ENCODE measurements around the gene ATP6V0A1.
A peak's percentile ranks its signal among the peaks of the same experiment; 100 is the strongest.
"Not testable (repeated sequence)": the region's sequence is repeated elsewhere in the genome, so short reads cannot be mapped to it uniquely, and the experiment has no call there.

Gene ATP6V0A1

GRCh38 chr17:42477824-42478223, 19.1 kb downstream of the ATP6V0A1 start:
- DNase-seq, result not testable (repeated sequence)

DNA sequence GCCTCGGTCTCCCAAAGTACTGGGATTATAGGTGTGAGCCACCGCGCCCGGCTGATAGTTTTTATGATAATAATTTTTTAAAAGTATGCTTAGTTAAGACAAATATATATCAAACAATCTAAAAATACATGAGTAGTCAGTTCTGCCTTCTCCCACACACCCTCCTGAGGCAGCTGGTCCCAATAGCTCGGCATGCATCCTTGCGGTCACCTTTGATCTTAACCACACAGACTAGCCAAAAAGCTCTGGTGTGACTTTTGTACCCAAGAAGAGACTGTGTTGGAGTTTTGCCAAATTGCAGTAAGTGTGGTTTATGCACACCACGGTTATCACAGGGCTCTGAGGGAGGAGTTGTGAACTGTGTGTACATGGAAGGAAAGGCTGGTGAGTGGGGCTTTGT, 25.6 kb downstream of the ATP6V0A1 start:
- DNase-seq, result peak; percentile 87

DNA sequence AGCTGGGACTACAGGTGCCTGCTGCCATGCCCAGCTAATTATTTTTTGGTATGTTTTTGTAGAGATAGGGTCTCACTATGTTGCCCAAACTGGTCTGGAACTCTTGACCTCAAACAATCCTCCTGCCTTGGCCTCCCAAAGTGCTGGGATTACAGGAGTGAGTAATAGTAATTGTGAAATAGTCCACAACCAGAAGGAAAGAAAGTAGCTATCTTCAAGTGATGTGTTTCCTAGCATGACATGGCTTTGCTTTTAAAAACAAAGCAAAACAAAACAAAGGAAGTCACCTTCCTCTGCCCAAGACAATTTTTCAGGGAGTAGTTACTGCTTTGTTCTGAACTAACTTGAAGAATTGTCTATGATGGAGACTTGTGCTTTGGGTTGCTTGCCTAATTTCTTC, 27.0 kb downstream of the ATP6V0A1 start:
- DNase-seq, result no peak

GRCh38 chr17:42488032-42488431, 29.4 kb downstream of the ATP6V0A1 start:
- no peak for DNase-seq

DNA sequence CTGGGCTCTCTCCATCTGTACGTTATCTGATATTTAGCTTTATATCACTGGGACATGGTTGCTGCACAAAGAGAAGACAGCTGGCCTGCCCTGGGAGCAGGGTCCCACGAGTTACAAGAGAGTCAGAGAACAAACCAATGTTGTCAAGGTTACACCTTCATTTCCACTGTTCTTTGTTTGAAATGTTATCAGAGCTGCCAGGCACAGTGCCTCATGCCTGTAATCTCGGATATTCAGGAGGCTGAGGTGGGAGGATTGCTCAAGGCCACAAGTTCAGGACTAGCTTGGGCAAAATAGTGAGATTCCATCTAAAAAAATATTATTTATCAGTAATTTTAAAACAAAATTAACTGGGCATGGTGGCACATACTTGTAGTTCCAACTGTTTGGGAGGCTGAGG, 34.6 kb downstream of the ATP6V0A1 start:
- DNase-seq, result no peak

DNA sequence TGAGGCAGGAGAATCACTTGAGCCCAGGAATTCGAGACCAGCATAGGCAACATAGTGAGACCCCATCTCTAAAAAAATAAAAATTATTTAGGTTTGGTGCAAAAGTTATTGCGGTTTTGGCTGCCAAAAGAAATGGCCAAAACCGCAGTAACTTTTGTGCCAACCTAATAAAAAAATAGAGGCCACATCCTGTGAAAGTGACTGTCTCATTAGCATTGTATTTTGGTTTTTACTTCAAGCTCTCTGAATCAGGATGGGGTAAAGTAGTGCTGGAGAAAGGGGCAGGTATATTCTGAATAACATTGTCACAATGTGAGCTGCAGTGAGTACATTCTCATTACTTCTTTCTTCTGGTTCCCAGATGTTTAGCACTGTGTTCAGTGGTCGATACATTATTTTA, 36.0 kb downstream of the ATP6V0A1 start:
- DNase-seq, result no peak

- DNase-seq, result no peak
Measured at GRCh38 chr17:42498828-42499227, 40.1 kb downstream of the ATP6V0A1 start.

DNA sequence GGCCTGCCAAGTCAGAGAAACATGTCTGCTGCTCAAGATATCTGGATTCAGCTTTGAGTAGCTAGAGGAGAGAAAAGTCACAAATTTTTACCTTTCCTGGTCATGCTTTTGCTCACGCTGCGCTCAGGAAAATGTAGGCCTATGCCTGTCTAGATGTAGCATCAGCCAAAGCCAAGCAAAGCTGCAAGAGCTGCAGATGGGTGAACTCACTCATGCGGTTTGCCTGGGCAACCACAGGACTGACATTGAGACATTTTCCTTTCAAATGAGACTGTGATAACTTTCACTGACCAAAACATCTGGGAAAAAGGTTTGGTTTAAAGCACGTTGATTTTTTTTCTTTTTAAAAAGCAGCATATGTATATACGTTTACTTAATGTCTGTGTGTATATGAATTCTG, 43.4 kb downstream of the ATP6V0A1 start:
- DNase-seq, result no peak

GRCh38 chr17:42502926-42503325, 44.2 kb downstream of the ATP6V0A1 start:
- no peak for DNase-seq

GRCh38 chr17:42507671-42508070, 49.0 kb downstream of the ATP6V0A1 start:
- no peak for DNase-seq

DNA sequence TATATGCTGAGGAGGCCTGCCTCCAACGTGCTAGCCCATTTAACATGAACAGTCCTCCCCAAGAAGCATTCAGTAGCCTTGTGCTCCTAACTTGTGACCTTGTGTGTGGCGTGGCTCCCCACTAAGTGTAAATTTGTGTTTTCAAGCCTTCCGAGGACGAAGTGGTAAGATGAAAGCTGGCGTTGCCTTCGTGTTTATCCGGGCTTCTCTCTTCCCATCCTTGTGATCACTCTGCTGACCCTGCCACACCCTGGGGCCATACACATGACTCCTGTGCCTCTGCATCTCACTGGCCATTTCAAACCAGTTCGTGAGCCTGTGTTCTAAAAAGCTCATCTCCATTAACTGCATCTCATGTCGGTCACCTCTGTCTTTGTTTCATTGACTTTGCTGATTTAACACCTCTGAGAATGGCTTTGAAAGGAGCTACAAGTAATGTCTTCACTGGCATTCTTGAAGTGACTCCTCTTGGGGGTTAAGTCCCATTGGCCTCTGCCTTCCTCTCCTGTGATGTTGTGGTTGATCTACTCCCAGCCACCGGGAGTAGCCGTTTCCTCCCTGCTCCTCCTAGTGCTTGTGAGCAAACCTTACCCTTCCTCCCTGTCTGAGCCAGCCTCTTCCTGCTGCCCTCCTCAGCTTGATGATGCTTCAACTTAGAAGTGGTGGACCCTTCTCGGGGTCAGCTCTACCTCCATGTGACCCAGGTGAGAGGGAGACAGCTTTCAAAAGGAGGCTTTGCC, 49.9 kb downstream of the ATP6V0A1 start:
- DNase-seq, result no peak

- DNase-seq, result no peak
Measured at GRCh38 chr17:42509409-42509808, 50.7 kb downstream of the ATP6V0A1 start.

DNA sequence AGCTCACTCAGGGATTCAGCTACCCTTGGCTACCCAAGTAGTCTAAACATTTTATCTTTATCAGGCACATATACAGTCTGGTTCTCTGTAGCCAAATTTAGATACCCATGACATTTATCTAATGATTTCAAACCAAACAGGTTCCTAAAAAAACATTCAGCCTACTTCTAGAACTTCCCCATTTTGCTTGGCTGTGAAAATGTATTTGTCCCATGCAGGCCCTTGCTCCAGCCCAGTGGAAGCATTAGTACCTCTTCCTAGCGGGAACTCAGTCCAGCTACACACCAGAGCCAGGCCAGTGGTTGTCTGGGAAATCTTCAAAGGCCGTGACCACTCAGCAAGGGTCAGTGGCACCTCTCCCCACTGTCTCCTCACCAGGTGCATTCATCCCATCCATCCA, 51.2 kb downstream of the ATP6V0A1 start:
- no peak for DNase-seq

GRCh38 chr17:42512246-42512645, 53.6 kb downstream of the ATP6V0A1 start:
- no peak for DNase-seq

- DNase-seq, result no peak
Measured at GRCh38 chr17:42512733-42513251, 54.1 kb downstream of the ATP6V0A1 start.

DNA sequence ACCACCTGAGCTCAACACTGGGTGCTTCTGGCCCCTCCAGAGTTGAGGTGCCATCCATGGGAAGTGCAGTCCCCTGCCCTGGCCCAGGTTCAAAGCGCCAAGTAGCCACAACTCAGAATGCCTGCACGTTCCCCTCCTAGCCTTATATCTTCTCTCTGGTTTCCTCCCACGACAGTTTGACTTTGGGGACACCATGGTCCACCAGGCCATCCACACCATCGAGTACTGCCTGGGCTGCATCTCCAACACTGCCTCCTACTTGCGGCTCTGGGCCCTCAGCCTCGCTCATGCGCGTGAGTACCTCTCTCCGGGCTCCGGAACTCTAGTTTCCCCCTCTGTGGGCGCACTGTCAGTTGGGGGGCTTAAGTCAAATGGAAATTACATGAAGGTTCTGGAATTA, 55.0 kb downstream of the ATP6V0A1 start:
- no peak for DNase-seq

DNA sequence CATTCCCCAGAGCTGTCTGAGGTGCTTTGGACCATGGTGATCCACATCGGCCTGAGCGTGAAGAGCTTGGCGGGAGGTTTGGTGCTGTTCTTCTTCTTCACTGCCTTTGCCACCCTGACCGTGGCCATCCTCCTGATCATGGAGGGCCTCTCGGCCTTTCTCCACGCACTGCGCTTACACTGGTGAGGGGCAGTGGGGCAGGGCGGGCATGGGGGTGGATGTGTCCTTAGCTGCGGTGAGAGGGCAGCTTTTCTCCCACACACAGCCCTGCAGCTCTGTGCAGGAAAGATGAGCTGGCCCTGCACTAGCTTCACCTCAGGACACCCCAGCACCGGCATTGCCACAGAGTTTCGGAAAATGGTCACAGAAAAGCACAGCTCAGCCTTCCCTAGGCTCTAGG, 55.6 kb downstream of the ATP6V0A1 start:
- no peak for DNase-seq

GRCh38 chr17:42514867-42515266, 56.2 kb downstream of the ATP6V0A1 start:
- no peak for DNase-seq

- DNase-seq, result peak; percentile 72
Measured at GRCh38 chr17:42517516-42517915, 58.8 kb downstream of the ATP6V0A1 start.

DNA sequence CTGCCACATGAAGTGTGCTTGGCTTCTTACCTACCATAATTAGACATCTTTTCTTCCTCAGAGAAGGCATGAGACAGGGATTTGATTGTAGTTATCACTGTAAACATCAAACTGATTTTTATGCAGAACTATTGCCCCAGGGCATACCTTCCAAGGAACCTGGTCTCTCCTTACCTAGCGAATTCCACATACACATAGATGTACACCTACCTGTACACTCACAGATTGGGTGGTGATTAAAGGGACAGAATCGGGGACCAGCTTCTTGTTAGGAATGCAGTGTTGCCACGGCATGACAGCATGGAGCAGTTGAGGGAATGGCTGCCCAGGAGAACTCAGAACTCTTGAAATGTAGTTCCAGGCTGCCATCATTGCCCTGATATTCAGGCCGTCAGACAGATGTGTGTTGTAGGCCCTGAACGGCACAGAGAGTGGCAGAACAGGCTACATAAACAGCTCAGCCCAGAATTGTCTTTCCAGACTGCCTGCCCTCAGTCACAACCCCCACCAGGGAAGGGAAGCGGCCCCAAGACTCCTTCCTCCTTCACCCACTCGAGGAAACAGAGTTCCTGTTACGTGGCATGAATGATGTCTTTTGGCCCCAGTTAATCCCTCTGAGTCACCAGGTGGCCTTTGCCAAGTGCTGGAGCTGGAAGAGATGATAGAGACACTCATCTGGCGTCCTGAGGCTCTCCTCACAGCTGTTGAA, 59.5 kb downstream of the ATP6V0A1 start:
- DNase-seq, result no peak

GRCh38 chr17:42518755-42519545, 60.3 kb downstream of the ATP6V0A1 start:
- DNase-seq, result no peak

- no peak for DNase-seq
Measured at GRCh38 chr17:42519546-42520491, 61.1 kb downstream of the ATP6V0A1 start.

Measured in central memory CD4-positive, alpha-beta T cell (primary cell).